GM18499 (cell line): ENCODE data around the gene LCOR.

Source experiments
- ATAC-seq: cut with Tn5 transposase; IDR thresholded peaks from one replicate; pipeline ENCODE4 v1.9.1; 2021; ENCODE audit warnings: moderate number of reproducible peaks; ENCODE audit not compliant: insufficient read depth, unreplicated experiment

The LCOR gene

DNA sequence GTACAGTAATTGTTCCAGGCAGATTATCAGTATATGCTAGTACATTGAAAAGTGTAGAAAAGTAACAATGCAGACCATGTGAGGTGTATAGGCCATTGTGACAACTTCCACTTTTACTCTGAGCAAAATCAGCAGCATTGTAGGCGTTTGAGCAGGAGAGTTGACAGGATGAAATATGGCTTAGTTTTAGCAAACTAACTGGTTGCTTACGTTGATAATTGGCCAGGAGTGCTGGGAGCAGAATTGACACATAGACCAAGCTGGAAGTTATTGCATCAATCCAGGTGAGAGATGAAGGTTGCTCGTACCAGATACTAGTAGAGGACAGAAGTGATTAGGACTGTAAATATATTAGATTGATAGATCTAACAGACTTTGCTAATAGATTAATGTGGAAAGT lies 46.0 kb downstream of the LCOR start:
- ATAC-seq, result no peak

DNA sequence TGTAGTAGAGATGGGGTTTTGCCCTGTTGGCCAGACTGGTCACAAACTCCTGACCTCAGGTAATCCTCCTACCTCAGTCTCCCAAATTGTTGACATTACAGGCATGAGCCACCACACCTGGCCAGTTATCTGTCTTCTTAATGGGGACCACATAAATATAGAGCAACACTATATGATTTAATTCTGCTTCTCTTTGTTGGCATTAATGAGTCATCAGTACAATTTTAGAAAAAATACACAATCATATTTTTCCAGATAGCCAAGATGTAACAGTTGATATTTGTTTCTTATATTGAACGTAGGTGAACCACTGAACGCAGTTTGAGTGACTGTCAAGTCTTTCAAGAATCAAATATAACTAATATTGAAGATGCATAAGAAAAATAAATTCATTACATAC lies 48.5 kb downstream of the LCOR start:
- ATAC-seq, result no peak

- no peak for ATAC-seq
Observed at GRCh38 chr10:96889415-96890171, 57.5 kb downstream of the LCOR start.

DNA sequence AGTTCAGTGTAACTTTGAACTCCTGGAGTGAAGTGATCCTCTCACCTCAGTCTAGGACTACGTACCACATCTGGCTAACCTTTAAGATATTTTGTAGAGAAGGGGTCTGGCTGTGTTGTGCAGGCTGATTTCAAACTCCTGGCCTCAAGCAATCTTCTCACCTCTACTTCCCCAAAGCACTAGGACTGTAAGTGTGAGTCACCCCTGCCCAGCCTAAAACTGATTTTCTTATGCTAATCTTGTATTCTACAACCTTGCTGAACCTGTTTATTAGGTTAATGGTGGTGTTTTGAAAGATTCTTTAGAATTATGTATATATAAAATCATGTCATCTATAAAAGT lies 58.0 kb downstream of the LCOR start:
- no peak for ATAC-seq

- no peak for ATAC-seq
Observed at GRCh38 chr10:96890580-96890979, 58.5 kb downstream of the LCOR start.

- ATAC-seq, result no peak
Observed at GRCh38 chr10:96891840-96892239, 59.7 kb downstream of the LCOR start.

- no peak for ATAC-seq
Observed at GRCh38 chr10:96895662-96896424, 63.7 kb downstream of the LCOR start.

- ATAC-seq, result no peak
Observed at GRCh38 chr10:96896884-96897589, 64.9 kb downstream of the LCOR start.

DNA sequence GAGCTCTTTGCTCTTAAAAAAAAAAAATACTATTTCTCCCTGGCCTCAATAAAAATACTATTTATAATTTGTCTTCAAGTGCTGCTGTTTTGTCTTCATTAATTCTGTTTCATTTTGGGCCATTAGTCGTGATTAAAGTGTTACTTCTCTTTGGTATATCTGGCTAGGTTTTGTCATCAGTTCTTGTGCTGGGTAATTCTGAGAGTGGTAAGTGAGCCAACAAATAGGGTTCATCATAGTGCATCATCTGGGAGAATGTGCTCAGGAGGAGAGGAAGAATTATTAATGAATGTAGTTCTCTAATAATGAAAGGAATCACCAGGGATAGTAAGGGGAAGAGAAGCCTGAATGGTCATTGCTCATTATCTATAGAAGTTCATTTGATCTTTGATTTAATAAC lies 70.0 kb downstream of the LCOR start:
- no peak for ATAC-seq

DNA sequence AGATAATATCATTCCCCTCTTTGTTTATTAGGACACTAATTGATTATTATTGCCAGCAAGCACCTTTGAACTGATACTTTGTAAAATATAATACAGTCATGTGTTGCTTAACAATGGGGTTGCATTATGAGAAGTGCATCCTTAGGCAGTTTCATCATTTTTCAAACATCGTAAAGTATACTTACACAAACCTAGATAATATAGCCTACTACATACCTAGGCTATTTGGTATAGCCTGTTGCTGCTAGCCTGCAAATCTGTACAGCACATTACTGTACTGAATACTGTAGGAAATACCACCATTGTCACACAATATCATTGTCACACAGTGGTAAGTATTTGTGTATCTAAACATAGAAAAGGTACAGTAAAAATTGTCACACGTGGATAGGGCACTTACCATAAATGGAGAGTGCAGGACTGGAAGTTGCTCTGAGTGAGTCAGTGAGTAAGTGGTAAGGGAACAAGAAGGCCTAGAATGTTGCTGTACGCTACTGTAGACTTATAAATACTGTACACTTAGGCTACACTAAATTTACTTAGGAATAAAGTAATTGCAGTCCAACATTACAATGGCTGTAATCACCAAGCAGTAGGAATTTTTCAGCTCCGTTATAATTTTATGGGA lies 70.7 kb downstream of the LCOR start:
- no peak for ATAC-seq

- no peak for ATAC-seq
Observed at GRCh38 chr10:96904648-96905047, 72.5 kb downstream of the LCOR start.

DNA sequence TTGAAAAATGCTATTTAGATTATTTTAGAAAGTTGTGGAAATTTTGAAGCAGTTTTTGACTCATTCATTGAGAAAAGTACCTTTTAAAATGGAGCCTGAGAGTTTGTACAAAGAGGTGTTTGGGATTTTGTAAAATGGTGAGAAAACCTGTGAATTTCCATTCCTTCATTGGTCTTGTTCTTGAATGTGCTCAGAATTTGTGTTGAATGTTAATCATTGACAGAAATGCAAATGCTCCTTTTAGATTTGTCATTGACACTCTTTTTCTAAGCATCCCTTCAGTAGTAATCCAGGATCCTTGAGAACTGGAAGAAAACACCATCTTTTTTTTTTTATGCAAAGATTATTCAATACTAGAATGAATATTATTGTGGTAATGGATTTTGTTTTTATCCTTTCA lies 74.8 kb downstream of the LCOR start:
- ATAC-seq, result no peak

DNA sequence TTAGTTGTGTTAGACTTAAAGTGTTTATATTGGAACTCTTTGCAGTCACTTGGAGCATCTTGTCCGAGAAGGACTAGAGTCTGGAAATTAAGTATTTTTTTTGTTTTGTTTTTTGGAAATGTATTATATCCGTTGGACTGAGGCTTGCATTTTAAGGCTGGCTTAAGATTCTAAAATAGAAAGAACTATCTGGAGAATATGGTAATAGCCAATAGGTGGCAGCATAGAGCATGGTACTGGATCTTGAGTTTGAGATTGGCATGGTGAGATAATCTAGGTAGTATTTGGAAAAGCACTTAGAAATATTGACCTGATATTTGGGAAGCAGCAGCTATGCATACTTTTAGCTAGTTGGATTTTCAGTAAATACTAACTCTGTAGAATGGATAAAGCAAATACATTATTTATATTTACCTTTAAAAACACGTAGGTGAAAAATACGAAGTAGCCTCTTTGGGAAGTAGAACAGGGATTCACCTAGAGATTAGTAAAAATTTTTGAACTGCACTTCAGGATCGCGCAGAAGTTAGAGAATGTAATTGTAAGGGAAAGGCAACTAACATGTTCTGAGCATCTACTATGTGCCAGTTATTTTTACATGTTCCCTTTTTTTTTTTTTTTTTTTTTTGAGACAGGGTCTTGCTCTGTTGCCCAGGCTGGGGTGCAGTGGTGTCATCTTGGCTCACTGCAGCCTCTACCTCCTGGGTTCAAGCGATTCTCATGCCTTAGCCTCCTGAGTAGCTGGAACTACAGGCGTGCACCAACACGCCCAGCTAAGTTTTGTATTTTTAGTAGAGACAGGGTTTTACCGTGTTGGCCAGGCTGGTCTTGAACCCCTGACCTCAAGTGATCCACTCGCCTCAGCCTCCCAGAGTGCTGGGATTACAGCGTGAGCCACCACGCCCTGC lies 78.6 kb downstream of the LCOR start:
- ATAC-seq, result no peak

- ATAC-seq, result no peak
Observed at GRCh38 chr10:96912405-96912804, 80.3 kb downstream of the LCOR start.

DNA sequence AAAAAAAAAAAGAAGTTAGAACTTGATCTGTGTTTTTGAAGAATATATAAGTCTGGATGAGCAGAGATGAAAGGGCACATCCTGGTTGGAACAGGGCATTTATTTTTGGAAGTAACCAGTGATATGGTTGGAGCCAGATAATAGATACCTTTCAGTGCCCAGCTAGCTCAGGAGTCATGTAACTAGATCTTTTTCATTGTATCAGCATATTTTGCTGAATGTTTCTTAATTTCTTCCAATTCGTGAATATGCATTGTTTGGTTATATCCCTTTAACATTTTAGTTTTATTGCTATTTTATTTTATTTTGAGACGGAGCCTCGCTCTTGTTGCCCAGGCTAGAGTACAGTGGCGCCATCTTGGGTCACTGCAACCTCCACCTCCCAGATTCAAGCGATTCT lies 81.8 kb downstream of the LCOR start:
- ATAC-seq, result no peak

DNA sequence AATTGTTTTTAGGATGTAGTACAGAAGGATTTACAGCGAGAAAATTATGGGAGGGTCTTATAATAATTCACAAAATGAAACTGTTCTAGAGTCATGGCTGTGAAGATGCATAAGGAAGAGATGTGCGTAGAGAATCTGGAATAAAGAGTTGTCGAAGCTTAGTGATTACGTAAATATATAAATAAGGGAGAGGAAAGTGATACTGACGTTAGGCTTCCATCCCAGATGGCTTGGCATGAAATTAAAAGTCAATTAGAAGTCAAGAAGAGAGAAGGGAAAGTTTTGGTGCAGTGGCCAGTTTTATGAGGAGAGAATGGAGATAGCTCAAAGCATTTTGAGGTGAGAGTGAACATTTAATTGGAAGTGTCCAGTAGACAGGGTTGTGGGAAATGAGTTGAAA lies 85.5 kb downstream of the LCOR start:
- no peak for ATAC-seq

DNA sequence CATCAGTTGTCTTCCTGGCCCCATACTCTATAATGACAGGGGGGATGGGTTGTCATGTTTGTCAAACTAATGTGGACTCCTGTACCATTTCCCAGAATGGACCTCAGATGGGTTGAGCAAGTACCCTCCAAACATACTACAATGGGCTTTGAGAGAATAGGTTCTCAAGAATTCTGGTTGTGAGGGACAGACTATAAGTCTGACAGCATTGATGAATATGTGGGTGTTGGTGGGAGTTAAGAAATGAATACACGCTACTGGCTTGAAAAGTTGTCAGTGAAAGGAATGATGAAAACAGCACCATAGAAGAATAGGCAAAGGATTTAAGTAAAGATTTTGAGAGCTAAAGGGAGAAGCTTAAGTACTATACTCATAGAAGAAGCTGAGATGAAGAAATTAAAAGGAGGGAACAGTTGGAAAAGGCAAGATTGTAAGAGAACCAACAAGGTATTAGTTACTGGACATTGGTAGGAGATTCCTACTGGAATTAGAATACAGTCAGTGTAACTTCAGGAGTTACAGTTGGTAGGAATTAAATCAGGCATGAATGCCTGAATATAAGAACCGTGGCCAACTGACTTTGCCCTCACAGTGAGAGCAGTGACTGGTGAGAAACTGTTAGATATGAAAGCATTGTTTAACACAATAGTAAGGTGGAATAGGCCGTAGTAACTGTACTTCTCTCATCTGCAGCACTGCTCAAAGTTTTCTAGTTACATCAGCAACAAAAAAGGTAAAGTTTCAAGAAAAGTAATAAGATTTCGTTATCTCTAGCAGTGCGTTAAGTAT lies 86.3 kb downstream of the LCOR start:
- ATAC-seq, result no peak

DNA sequence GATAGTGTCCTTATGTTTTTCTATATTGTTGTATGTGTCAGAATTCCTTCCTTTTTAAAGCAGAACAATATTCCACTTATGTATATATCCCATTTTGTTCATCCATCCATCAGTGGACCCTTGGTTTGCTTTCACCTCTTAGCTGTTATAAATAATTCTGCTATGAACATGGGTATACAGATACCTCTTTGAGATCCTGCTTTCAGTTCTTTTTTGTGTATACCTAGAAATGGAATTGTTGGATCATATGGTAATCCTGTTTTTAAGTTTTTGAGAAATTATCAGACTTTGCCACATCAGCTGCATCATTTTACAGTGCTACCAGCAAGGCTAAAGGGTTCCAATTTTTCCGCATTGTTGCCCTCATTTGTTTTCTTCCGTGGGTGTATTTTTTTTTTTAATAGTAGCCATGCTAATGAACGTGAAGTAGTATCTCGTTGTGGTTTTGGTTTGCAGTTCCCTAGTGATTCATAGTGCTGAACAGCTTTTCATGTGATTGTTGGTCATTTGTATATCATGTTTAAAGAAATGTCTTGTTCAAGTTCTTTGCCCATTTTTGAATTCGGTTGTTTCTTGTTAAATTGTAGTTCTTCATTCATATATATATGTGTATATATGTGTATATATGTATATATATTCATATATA lies 87.8 kb downstream of the LCOR start:
- ATAC-seq, result no peak

DNA sequence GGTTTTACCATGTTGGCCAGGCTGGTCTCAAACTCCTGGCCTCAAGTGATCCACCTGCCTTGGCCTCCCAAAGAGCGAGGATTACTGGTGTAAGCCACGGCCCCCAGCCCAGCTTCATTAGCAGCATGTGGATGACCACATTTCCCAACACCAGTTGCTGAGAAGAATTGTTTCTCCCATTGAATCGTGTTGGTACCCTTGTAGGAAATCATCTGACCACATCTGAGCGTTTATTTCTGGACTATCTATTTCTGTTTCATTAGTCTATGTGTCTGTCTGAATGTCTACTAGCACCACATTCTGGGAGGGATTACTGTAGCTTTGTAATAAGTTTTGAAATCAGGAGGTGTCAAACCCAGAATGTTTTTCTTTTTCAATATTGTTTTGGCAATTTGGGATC lies 89.6 kb downstream of the LCOR start:
- no peak for ATAC-seq
